ENCODE results near the gene THSD7B.

- no peak for TF ChIP-seq CTCF (IDR thresholded peaks at IDR 0.05)
- no peak for TF ChIP-seq POLR2A (IDR thresholded peaks at IDR 0.05)
- TF ChIP-seq POLR2AphosphoS5 (IDR thresholded peaks at IDR 0.05): no peak
Observed at GRCh38 chr2:137208431-137208891, 443.1 kb downstream of the THSD7B start.

All from upper lobe of left lung (tissue), 4 donors.